ENCODE results near the gene GNAT1. TPM values are rescaled to one million over a fixed set of nuclear protein-coding genes. Genes with fewer than 3 reads are reported as not detected.

The GNAT1 gene
- polyA plus RNA-seq, 1 donor (not counting 4 experiments of a cell fraction or from before 2014, with no cell fraction given), result 0.12 TPM

DNA sequence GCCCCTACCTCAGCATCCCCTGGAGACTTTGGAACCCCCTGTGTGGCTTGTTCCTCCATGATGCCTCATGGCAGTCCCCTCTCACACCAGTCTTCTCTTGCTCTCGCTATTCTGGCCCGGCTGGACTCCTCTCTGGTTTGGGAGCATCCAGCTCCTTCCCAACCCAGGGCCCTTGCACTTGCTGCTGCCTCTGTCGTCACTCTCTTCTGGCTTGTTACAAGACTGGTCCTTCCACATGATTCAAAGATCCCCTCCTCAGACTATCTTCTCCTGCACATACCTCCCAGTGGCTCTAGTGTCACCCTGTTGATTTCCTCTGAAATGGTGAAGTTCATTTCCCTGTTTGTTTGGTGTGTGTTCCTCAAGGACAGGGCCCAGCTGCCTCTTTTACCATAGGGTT, 38.1 kb downstream of the GNAT1 start:
- Histone ChIP-seq H4K20me1 (ENCODE audit: control insufficient read depth, extremely low read depth, insufficient read depth, low read length) (no peaks in the 10 kb centered on the region), H3K79me2 (ENCODE audit: control insufficient read depth, insufficient read depth, low read length) (no peaks in the 10 kb centered on the region), H3K9me1 (ENCODE audit: control insufficient read depth, extremely low read depth, insufficient read depth, low read length) (no peaks in the 10 kb centered on the region), H3K27ac (ENCODE audit: control insufficient read depth, insufficient read depth, low read length) (no peak overlapping the region), H3K9ac (ENCODE audit: control insufficient read depth, extremely low read depth, insufficient read depth, low read length) (no peak overlapping the region), H3K36me3 (ENCODE audit: control insufficient read depth in 2 of 2, extremely low read depth in 1 of 2, insufficient read depth in 2 of 2, low read length in 2 of 2) (no peaks in the 10 kb centered on the region), H3K27me3 (ENCODE audit: control insufficient read depth, extremely low read depth, insufficient read depth, low read length) (peaks cover 4% of the 10 kb centered on the region), H3K4me3 (ENCODE audit: control insufficient read depth in 2 of 3, extremely low read depth in 1 of 3, insufficient read depth in 2 of 3, low read depth in 1 of 3, low read length in 3 of 3) (no peak overlapping the region), H3K9me3 (ENCODE audit: control insufficient read depth, low read depth, low read length) (no peaks in the 10 kb centered on the region), H3K4me1 (ENCODE audit: control insufficient read depth, extremely low read depth, insufficient read depth, low read length) (peaks cover 15% of the 10 kb centered on the region), H3K4me2 (ENCODE audit: control insufficient read depth, extremely low read depth, insufficient read depth, low read depth, low read length) (no peak overlapping the region), H2AFZ (ENCODE audit: control insufficient read depth, low read length) (no peak overlapping the region)
- DNase-seq (ENCODE audit: low read depth, low spot score), result no peak
- dilution Hi-C loops (cut with MboI; ENCODE audit: extremely low pct_ligation_motif_present, low sequenced_read_pairs), result no loop called here
- TF ChIP-seq, protein P1, sequence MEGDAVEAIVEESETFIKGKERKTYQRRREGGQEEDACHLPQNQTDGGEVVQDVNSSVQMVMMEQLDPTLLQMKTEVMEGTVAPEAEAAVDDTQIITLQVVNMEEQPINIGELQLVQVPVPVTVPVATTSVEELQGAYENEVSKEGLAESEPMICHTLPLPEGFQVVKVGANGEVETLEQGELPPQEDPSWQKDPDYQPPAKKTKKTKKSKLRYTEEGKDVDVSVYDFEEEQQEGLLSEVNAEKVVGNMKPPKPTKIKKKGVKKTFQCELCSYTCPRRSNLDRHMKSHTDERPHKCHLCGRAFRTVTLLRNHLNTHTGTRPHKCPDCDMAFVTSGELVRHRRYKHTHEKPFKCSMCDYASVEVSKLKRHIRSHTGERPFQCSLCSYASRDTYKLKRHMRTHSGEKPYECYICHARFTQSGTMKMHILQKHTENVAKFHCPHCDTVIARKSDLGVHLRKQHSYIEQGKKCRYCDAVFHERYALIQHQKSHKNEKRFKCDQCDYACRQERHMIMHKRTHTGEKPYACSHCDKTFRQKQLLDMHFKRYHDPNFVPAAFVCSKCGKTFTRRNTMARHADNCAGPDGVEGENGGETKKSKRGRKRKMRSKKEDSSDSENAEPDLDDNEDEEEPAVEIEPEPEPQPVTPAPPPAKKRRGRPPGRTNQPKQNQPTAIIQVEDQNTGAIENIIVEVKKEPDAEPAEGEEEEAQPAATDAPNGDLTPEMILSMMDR (optimal IDR thresholded peaks at IDR 0.05 in 1 of 3, IDR thresholded peaks at IDR 0.05 in 1 of 3, conservative IDR thresholded peaks at IDR 0.05 in 1 of 3; ENCODE audit: extremely low read depth in 1 of 3, insufficient read depth in 2 of 3, low read length in 3 of 3), result no peak
- TF ChIP-seq EZH2 (IDR thresholded peaks at IDR 0.05; ENCODE audit: low read length), result no peak
- FAIRE-seq, result no peak

- Histone ChIP-seq H3K27me3 (ENCODE audit: control insufficient read depth, extremely low read depth, insufficient read depth, low read length) (no peaks in the 10 kb centered on the region), H3K4me2 (ENCODE audit: control insufficient read depth, extremely low read depth, insufficient read depth, low read depth, low read length) (no peak overlapping the region), H3K79me2 (ENCODE audit: control insufficient read depth, insufficient read depth, low read length) (no peaks in the 10 kb centered on the region), H3K4me3 (ENCODE audit: control insufficient read depth in 2 of 3, extremely low read depth in 1 of 3, insufficient read depth in 2 of 3, low read depth in 1 of 3, low read length in 3 of 3) (no peak overlapping the region), H3K9ac (ENCODE audit: control insufficient read depth, extremely low read depth, insufficient read depth, low read length) (no peak overlapping the region), H3K4me1 (ENCODE audit: control insufficient read depth, extremely low read depth, insufficient read depth, low read length) (peaks cover 15% of the 10 kb centered on the region), H3K9me3 (ENCODE audit: control insufficient read depth, low read depth, low read length) (no peaks in the 10 kb centered on the region), H2AFZ (ENCODE audit: control insufficient read depth, low read length) (no peak overlapping the region), H3K36me3 (ENCODE audit: control insufficient read depth in 2 of 2, extremely low read depth in 1 of 2, insufficient read depth in 2 of 2, low read length in 2 of 2) (no peaks in the 10 kb centered on the region), H3K27ac (ENCODE audit: control insufficient read depth, insufficient read depth, low read length) (no peak overlapping the region), H3K9me1 (ENCODE audit: control insufficient read depth, extremely low read depth, insufficient read depth, low read length) (no peaks in the 10 kb centered on the region), H4K20me1 (ENCODE audit: control insufficient read depth, extremely low read depth, insufficient read depth, low read length) (no peaks in the 10 kb centered on the region)
- TF ChIP-seq, protein P1 (optimal IDR thresholded peaks at IDR 0.05 in 1 of 3, IDR thresholded peaks at IDR 0.05 in 1 of 3, conservative IDR thresholded peaks at IDR 0.05 in 1 of 3; ENCODE audit: extremely low read depth in 1 of 3, insufficient read depth in 2 of 3, low read length in 3 of 3), result no peak
- TF ChIP-seq EZH2 (IDR thresholded peaks at IDR 0.05; ENCODE audit: low read length), result no peak
- DNase-seq (ENCODE audit: low read depth, low spot score), result no peak
- no peak for FAIRE-seq
- dilution Hi-C loops (cut with MboI; ENCODE audit: extremely low pct_ligation_motif_present, low sequenced_read_pairs), result no loop called here
Measured at GRCh38 chr3:50230104-50230793, 38.8 kb downstream of the GNAT1 start.
